NT2/D1 (cell line): ENCODE measurements around the gene CIITA.

Experiments
- DNase-seq: peaks from one replicate; pipeline ENCODE4 v3.0.0-alpha.2; 2011; ENCODE audit warnings: low read depth, low spot score
- H3K27me3 ChIP-seq: 2 replicates; pipeline ENCODE4 v1.6.0; 2011; ENCODE audit warnings: mild to moderate bottlenecking; ENCODE audit not compliant: insufficient read length, insufficient read depth
- H3K36me3 ChIP-seq: 2 replicates; pipeline ENCODE4 v1.6.1; 2011; ENCODE audit warnings: mild to moderate bottlenecking, low read length, mixed read lengths; ENCODE audit not compliant: insufficient read depth, insufficient read length
- H3K4me1 ChIP-seq: 2 replicates; pipeline ENCODE4 v1.5.1; 2011; ENCODE audit not compliant: insufficient read depth, insufficient read length
- H3K4me3 ChIP-seq: 2 replicates; pipeline ENCODE4 v1.5.1; 2011; ENCODE audit warnings: low read depth; ENCODE audit not compliant: insufficient read length
- H3K9ac ChIP-seq: 2 replicates; pipeline ENCODE4 v1.6.0; 2011; ENCODE audit warnings: low read depth; ENCODE audit not compliant: insufficient read length
- H3K9me3 ChIP-seq: 2 replicates; pipeline ENCODE4 v1.5.1; 2011; ENCODE audit warnings: mild to moderate bottlenecking, low read length; ENCODE audit not compliant: insufficient read depth
- SUZ12 ChIP-seq: IDR thresholded peaks from 2 replicates; pipeline ENCODE4 v1.6.1; 2011; ENCODE audit not compliant: insufficient read length, insufficient read depth; ENCODE audit errors: extremely low read depth
- YY1 ChIP-seq: IDR thresholded peaks from 2 replicates; pipeline ENCODE4 v1.6.1; 2011; ENCODE audit not compliant: insufficient read length, insufficient read depth
- ZNF274 ChIP-seq: IDR thresholded peaks from 2 replicates; pipeline ENCODE4 v1.6.1; 2011; ENCODE audit warnings: mild to moderate bottlenecking, low read depth, low read length

The CIITA gene

GRCh38 chr16:10967986-10968385 is 91.0 kb downstream of the CIITA start:
- H3K9ac ChIP-seq, result no peak overlapping the region
- no peaks in the 10 kb centered on the region for H3K9me3 ChIP-seq
- no peaks in the 10 kb centered on the region for H3K27me3 ChIP-seq
- H3K4me1 ChIP-seq, result peaks cover 8% of the 10 kb centered on the region
- H3K4me3 ChIP-seq, result no peak overlapping the region
- DNase-seq, result no peak
- peaks cover 60% of the 10 kb centered on the region for H3K36me3 ChIP-seq
- TF ChIP-seq ZNF274 (no peak), SUZ12 (no peak), YY1 (no peak)

DNA sequence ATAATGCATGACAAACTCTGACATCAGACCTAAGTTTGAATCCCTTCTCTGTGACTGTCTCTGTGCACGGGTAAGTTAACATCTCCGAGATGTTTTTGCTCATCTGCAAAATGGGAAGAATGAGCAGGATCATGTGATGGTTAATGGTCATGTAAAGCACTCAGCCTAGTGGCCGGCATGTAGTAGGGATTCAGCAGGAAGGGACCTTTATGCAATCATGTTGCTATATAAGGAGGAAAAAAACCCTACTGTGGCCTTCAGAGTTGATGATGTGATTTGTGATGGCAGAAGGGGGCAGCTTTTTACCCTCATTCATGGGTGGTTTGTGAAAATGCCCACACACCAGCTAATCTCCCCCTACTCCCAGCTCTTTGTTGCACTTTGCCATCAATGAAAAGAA is 91.5 kb downstream of the CIITA start:
- H3K9me3 ChIP-seq, result no peaks in the 10 kb centered on the region
- TF ChIP-seq SUZ12, result no peak
- TF ChIP-seq ZNF274, result no peak
- TF ChIP-seq YY1, result no peak
- H3K27me3 ChIP-seq, result no peaks in the 10 kb centered on the region
- H3K9ac ChIP-seq, result no peak overlapping the region
- no peak overlapping the region for H3K4me3 ChIP-seq
- H3K36me3 ChIP-seq, result peaks cover 60% of the 10 kb centered on the region
- H3K4me1 ChIP-seq, result peaks cover 8% of the 10 kb centered on the region
- DNase-seq, result no peak

DNA sequence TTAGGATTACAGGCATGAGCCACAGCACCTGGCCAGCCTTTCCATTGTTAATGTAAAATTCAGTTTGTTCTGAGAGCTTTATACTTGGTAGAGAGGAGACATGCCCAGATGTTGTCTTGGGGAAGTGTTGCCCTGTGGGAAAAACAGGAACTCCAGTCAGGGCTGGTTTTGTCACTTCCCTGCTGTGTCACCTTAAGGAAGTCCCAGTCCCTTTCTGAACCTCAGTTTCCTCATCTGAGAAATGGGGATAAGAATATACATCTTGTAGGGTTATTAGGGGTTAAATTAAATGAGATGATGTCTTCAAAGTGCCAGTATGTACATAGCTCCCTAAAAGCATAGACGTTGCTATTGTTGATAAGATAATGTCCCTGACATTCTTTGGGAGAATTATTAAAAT is 92.6 kb downstream of the CIITA start:
- H3K9ac ChIP-seq, result no peak overlapping the region
- H3K4me3 ChIP-seq, result no peak overlapping the region
- no peak for DNase-seq
- peaks cover 62% of the 10 kb centered on the region for H3K36me3 ChIP-seq
- H3K4me1 ChIP-seq, result peaks cover 3% of the 10 kb centered on the region
- no peaks in the 10 kb centered on the region for H3K9me3 ChIP-seq
- TF ChIP-seq SUZ12 (no peak), ZNF274 (no peak), YY1 (no peak)
- H3K27me3 ChIP-seq, result no peaks in the 10 kb centered on the region

DNA sequence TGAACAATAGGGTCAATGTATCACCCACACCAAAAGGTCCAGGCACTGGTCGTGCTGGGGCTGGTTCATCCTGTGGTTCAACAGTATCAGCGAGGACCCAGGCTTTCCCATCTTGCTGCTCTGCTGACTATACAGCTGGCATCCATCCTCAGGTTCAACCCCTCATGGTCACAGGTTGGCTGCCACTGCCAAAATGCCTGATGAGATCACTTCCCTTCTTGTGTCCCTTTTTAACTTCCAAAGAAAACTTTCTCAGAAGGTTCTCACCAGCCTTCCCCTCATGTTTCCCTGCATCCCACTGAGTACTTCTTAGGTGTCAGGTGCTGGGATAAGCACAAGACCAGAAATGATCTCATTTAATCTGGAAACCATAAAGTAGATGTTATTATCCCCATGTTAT is 93.1 kb downstream of the CIITA start:
- peaks cover 3% of the 10 kb centered on the region for H3K4me1 ChIP-seq
- peaks cover 65% of the 10 kb centered on the region for H3K36me3 ChIP-seq
- H3K4me3 ChIP-seq, result no peak overlapping the region
- no peak overlapping the region for H3K9ac ChIP-seq
- TF ChIP-seq ZNF274, result no peak
- TF ChIP-seq SUZ12, result no peak
- no peak for TF ChIP-seq YY1
- H3K9me3 ChIP-seq, result no peaks in the 10 kb centered on the region
- DNase-seq, result no peak
- no peaks in the 10 kb centered on the region for H3K27me3 ChIP-seq

DNA sequence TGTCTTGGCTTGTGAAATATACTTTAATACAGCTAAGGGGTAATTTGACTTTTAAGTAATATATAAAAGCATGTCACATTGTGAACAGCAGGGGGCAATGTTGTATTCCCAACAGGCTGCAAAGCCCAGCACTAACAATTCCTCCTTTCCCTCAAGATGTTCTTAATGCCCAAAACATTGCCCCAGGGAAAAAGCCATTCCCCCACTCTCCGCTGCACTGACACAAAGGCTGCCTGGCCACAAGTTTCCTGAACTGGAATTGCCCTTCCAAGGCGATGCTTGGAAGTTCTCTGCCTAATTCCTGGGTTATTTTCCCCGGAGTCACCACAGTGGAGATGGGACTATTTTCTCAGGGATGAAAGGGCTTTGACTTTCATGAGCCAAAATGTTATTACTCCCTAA is 94.6 kb downstream of the CIITA start:
- no peaks in the 10 kb centered on the region for H3K9me3 ChIP-seq
- no peak overlapping the region for H3K4me3 ChIP-seq
- H3K4me1 ChIP-seq, result peaks cover 3% of the 10 kb centered on the region
- TF ChIP-seq ZNF274, result no peak
- no peak for TF ChIP-seq SUZ12
- TF ChIP-seq YY1, result no peak
- peaks cover 57% of the 10 kb centered on the region for H3K36me3 ChIP-seq
- DNase-seq, result peak; percentile 95
- H3K27me3 ChIP-seq, result no peaks in the 10 kb centered on the region
- no peak overlapping the region for H3K9ac ChIP-seq

DNA sequence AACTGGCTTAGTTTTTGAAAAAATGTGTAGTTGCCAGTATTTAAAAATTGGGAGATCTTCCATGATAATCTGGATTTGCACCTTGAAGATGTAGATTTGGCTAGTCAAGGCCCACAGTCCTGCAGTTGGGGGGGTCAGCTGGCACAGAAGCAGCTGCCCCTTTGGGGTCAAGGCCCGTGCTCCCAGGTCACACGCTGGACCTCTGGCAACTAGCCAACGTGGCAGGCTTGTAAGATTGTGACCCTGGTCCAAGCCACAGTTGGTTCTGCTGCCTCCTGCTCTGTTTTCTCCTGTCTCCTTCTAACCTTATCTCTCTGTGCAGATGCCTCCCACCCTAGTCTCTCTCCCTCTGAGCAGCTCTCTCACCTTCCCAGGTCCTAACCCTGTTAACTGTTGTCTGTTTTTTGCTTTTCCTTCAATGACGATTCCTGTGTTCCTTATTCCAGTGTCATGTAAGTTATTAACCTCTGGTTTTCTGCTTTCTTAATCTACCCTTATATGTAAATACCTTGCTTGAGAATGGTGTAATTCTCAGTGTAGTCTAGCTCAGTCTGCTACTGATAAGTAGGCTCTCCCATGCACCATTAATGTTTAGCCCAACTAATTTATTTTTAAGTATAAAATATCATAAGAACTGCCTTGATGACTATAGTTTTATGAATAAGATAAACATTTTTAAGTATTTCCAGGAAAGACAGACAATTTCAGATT is 95.3 kb downstream of the CIITA start:
- Histone ChIP-seq H3K9me3 (no peaks in the 10 kb centered on the region), H3K4me3 (no peak overlapping the region), H3K36me3 (peaks cover 56% of the 10 kb centered on the region), H3K27me3 (no peaks in the 10 kb centered on the region), H3K4me1 (peaks cover 3% of the 10 kb centered on the region), H3K9ac (no peak overlapping the region)
- TF ChIP-seq SUZ12 (no peak), ZNF274 (no peak), YY1 (no peak)
- no peak for DNase-seq

DNA sequence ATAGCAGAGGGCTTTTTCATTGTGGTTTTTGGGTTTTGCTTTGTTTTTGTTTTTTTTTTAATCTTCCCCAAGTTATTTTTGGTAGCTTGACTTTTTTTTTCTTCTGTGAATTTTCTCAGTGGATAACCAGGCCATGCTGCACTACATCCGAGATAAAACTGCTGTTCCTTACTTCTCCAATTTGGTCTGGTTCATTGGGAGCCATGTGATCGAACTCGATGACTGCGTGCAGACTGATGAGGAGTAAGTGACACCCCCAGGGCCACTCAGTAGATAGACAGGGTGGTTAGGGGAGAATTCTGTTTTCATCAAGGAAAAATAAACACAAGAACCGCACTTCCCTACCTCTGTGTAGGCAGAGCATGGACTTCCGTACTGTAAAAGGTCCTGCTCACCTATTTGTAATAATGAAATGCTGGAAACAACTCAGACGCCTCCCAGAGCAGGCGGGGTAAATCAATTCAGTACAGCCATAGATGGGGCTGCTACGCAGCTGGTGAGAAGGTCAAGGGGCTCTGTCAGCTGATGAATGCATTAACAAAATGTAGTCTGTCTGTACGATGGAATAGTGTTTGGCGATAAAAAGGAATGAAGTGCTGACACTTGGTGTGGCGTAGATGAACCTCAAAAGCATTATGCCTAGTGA is 95.9 kb downstream of the CIITA start:
- TF ChIP-seq YY1, result no peak
- TF ChIP-seq SUZ12, result no peak
- TF ChIP-seq ZNF274, result no peak
- Histone ChIP-seq H3K4me1 (peaks cover 7% of the 10 kb centered on the region), H3K36me3 (peaks cover 52% of the 10 kb centered on the region), H3K9ac (no peak overlapping the region), H3K27me3 (no peaks in the 10 kb centered on the region), H3K9me3 (no peaks in the 10 kb centered on the region), H3K4me3 (no peak overlapping the region)
- no peak for DNase-seq
